ENCODE results near the gene GRK6. TPM values are rescaled to one million over a fixed set of nuclear protein-coding genes. Genes with fewer than 3 reads are reported as not detected.

GRK6 gene
- total and polyA plus RNA-seq, 9 of the 15 experiments (the other 6 are each of a cell fraction or from before 2014, with no cell fraction given), result 0.63 to 122 (median 44.5) TPM

GRCh38 chr5:177425801-177426565 is 493 bp upstream of the GRK6 start (continued):
- TF ChIP-seq ZBTB49 (CRISPR knock-in tag; IDR thresholded peaks at IDR 0.05; ENCODE audit: borderline replicate concordance) (0 out of 2 replicates have a peak, but pooled peaks have one; percentile 72), FOXK1 (CRISPR knock-in tag; IDR thresholded peaks at IDR 0.05; ENCODE audit: borderline replicate concordance) (peak; percentile 79), LCOR (CRISPR knock-in tag; IDR thresholded peaks at IDR 0.05) (no peak; the same call in none of the 2 replicates), MAFK (IDR thresholded peaks at IDR 0.05; ENCODE audit: low read length) (no peak), ZNF165 (CRISPR knock-in tag; IDR thresholded peaks at IDR 0.05; ENCODE audit: borderline replicate concordance) (no peak), POLR2AphosphoS5 (IDR thresholded peaks at IDR 0.05; ENCODE audit: control insufficient read depth, insufficient read depth, low read depth, low read length) (peak; percentile 51), ZNF408 (CRISPR knock-in tag; IDR thresholded peaks at IDR 0.05; ENCODE audit: low read depth) (no peak), NFXL1 (CRISPR knock-in tag; IDR thresholded peaks at IDR 0.05) (no peak), ZNF75A (CRISPR knock-in tag; IDR thresholded peaks at IDR 0.05) (no peak), FUS (optimal IDR thresholded peaks at IDR 0.05; ENCODE audit: low read depth, low read length) (no peak), STAT5A (IDR thresholded peaks at IDR 0.05; ENCODE audit: borderline replicate concordance, low read length) (no peak), CREB1 (IDR thresholded peaks at IDR 0.05) (peak; percentile 77), CREB1 (CRISPR knock-in tag; IDR thresholded peaks at IDR 0.05) (peak; percentile 51; the same call in 1 of the 2 replicates), CBFA2T2 (conservative IDR thresholded peaks at IDR 0.05) (no peak), NCOA2 (IDR thresholded peaks at IDR 0.05; ENCODE audit: partially characterized antibody in 2 of 2) (no peak), ARNT (IDR thresholded peaks at IDR 0.05) (no peak), THRAP3 (IDR thresholded peaks at IDR 0.05; ENCODE audit: borderline replicate concordance) (no peak), ARID1B (IDR thresholded peaks at IDR 0.05) (peak; percentile 13; the same call in 1 of the 2 replicates), TAF7 (tag; IDR thresholded peaks at IDR 0.05) (0 out of 2 replicates have a peak, but pooled peaks have one; percentile 8), DIDO1 (tag; IDR thresholded peaks at IDR 0.05; ENCODE audit: low read depth) (no peak), NR2C1 (IDR thresholded peaks at IDR 0.05) (no peak; the same call in 1 of the 2 replicates), NR2C1 (tag; IDR thresholded peaks at IDR 0.05) (no peak), FOSL1 (tag; conservative IDR thresholded peaks at IDR 0.05) (0 out of 2 replicates have a peak, but pooled peaks have one; percentile 5)
- TF ChIP-seq, protein P1, sequence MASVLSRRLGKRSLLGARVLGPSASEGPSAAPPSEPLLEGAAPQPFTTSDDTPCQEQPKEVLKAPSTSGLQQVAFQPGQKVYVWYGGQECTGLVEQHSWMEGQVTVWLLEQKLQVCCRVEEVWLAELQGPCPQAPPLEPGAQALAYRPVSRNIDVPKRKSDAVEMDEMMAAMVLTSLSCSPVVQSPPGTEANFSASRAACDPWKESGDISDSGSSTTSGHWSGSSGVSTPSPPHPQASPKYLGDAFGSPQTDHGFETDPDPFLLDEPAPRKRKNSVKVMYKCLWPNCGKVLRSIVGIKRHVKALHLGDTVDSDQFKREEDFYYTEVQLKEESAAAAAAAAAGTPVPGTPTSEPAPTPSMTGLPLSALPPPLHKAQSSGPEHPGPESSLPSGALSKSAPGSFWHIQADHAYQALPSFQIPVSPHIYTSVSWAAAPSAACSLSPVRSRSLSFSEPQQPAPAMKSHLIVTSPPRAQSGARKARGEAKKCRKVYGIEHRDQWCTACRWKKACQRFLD (CRISPR knock-in tag; IDR thresholded peaks at IDR 0.05), result peak; percentile 85; the same call in 1 of the 2 replicates
- TF ChIP-seq, protein P2, sequence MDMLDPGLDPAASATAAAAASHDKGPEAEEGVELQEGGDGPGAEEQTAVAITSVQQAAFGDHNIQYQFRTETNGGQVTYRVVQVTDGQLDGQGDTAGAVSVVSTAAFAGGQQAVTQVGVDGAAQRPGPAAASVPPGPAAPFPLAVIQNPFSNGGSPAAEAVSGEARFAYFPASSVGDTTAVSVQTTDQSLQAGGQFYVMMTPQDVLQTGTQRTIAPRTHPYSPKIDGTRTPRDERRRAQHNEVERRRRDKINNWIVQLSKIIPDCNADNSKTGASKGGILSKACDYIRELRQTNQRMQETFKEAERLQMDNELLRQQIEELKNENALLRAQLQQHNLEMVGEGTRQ (CRISPR knock-in tag; IDR thresholded peaks at IDR 0.05), result no peak

Measured in K562 (cell line).